Fibroblast of mammary gland (primary cell): ENCODE data around the gene RASGRF2.

Source experiments
- DNase-seq: peaks from one replicate; pipeline ENCODE4 v3.0.0-alpha.2; 2010; ENCODE audit warnings: low read depth
- H3K4me3 ChIP-seq: 2 replicates; pipeline ENCODE4 v1.5.1; 2011; ENCODE audit warnings: low read depth, mild to moderate bottlenecking, low read length, moderate library complexity; ENCODE audit not compliant: control insufficient read depth
- CTCF ChIP-seq: conservative IDR thresholded peaks from 2 replicates; pipeline ENCODE4 v1.5.1; 2011; ENCODE audit warnings: low read depth, low read length, inconsistent platforms; ENCODE audit not compliant: control insufficient read depth, insufficient read depth

RASGRF2 gene

GRCh38 chr5:80959138-80959537, 1.0 kb upstream of the RASGRF2 start:
- TF ChIP-seq CTCF: no peak
- DNase-seq: no peak

GRCh38 chr5:80960531-80961375, 590 bp downstream of the RASGRF2 start:
- peak overlapping the region; percentile 44 for H3K4me3 ChIP-seq
- no peak for DNase-seq
- no peak for TF ChIP-seq CTCF

More at GRCh38 chr5:80959138-80959537, 1.0 kb upstream of the RASGRF2 start:
- no peak overlapping the region for H3K4me3 ChIP-seq

GRCh38 chr5:80961376-80962281, 1.5 kb downstream of the RASGRF2 start:
- peak overlapping the region; percentile 44 for H3K4me3 ChIP-seq
- no peak for DNase-seq
- TF ChIP-seq CTCF: no peak

- H3K4me3 ChIP-seq: no peak overlapping the region
- no peak for DNase-seq
- no peak for TF ChIP-seq CTCF
Measured at GRCh38 chr5:80962630-80963520, 2.7 kb downstream of the RASGRF2 start.

GRCh38 chr5:80963521-80963895, 3.3 kb downstream of the RASGRF2 start:
- no peak overlapping the region for H3K4me3 ChIP-seq
- TF ChIP-seq CTCF: no peak
- no peak for DNase-seq

GRCh38 chr5:80963966-80964481, 3.9 kb downstream of the RASGRF2 start:
- peak; percentile 35 for DNase-seq
- H3K4me3 ChIP-seq: no peak overlapping the region
- TF ChIP-seq CTCF: no peak
